A549 (cell line): ENCODE results near the gene OTOS. TPM values are rescaled to one million over a fixed set of nuclear protein-coding genes. Genes with fewer than 3 reads are reported as not detected.

ENCODE experiments used
- ATAC-seq, 2 experiments: fragments of 200-7000 bp in 1 of 2; fragments of >200 bp in 1 of 2; cut with Nextera tagmentation in 1 of 2; cut with Tn5 transposase in 1 of 2; 3 replicates each; pipeline versions ENCODE4 v1.8.0 to v1.9.1; 2018 to 2020; ENCODE audit warnings: mild to moderate bottlenecking in 1 of 2, moderate library complexity in 1 of 2
- CTCF ChIA-PET: fragments of 300-600 bp; sonication (Branson Sonifier 250); formaldehyde crosslinking; extraction: SDS; loops from one replicate; lab custom pipeline; 2021; ENCODE audit warnings: antibody characterized with exemption, inconsistent platforms; lab: Yijun Ruan, JAX
- POLR2A ChIA-PET: fragments of 350-600 bp; formaldehyde crosslinking; extraction: SDS; loops from one replicate; lab custom pipeline; 2021; ENCODE audit warnings: antibody characterized with exemption, inconsistent platforms; lab: Yijun Ruan, JAX
- DNase-seq, 2 experiments: peaks; one replicate each; pipeline versions ENCODE4 v3.0.0 to v3.0.0-alpha.2; 2011 to 2016; ENCODE audit warnings: low read depth in 1 of 2, low spot score in 1 of 2
- FAIRE-seq: peaks from 2 replicates; lab custom pipeline; 2011; peaks lifted over from hg19 to GRCh38; lab: Jason Lieb, UNC
- H3K27ac ChIP-seq, 2 experiments: fragments of >200 bp; sonication (Bioruptor Twin); formaldehyde crosslinking; 3 replicates each; pipeline ENCODE4 v1.5.1; 2016 to 2017
- H3K4me1 ChIP-seq: fragments of >200 bp; sonication (Bioruptor Twin); formaldehyde crosslinking; 3 replicates; pipeline ENCODE4 v1.6.1; 2016
- H3K4me2 ChIP-seq: fragments of >200 bp; sonication (Bioruptor Twin); formaldehyde crosslinking; 3 replicates; pipeline ENCODE4 v1.6.1; 2016
- H3K4me3 ChIP-seq: fragments of >200 bp; sonication (Bioruptor Twin); formaldehyde crosslinking; 3 replicates; pipeline ENCODE4 v1.5.1; 2016
- H3K9me3 ChIP-seq: fragments of >200 bp; sonication (Bioruptor Twin); formaldehyde crosslinking; 3 replicates; pipeline ENCODE4 v1.6.1; 2016
- CBX8 ChIP-seq: fragments of 200-600 bp; sonication (generic); IDR thresholded peaks from 2 replicates; pipeline ENCODE4 v1.6.1; 2016
- CHD2 ChIP-seq: fragments of 150-350 bp; IDR thresholded peaks from 2 replicates; pipeline ENCODE4 v1.6.1; 2014; ENCODE audit warnings: low read length; ENCODE audit not compliant: partially characterized antibody
- CHD4 ChIP-seq: fragments of 200-600 bp; sonication (generic); IDR thresholded peaks from 2 replicates; pipeline ENCODE4 v1.6.1; 2016; ENCODE audit warnings: antibody characterized with exemption, mild to moderate bottlenecking, borderline replicate concordance
- HDAC2 ChIP-seq: fragments of 200-600 bp; sonication (generic); IDR thresholded peaks from 2 replicates; pipeline ENCODE4 v1.6.1; 2016
- HOXB13 ChIP-seq: fragments of 250-450 bp; sonication (Bioruptor Pico); IDR thresholded peaks from 2 replicates; pipeline ENCODE4 v1.5.0; 2020; ENCODE audit warnings: low read depth, mild to moderate bottlenecking, moderate library complexity
- KDM5A ChIP-seq: fragments of 200-600 bp; sonication (generic); IDR thresholded peaks from 2 replicates; pipeline ENCODE4 v1.6.1; 2016; ENCODE audit warnings: antibody characterized with exemption, mild to moderate bottlenecking
- NFE2L2 ChIP-seq: fragments of 150-350 bp; conservative IDR thresholded peaks from 2 replicates; pipeline ENCODE4 v1.6.1; 2014; ENCODE audit warnings: low read length
- PBX3 ChIP-seq: IDR thresholded peaks from 2 replicates; pipeline ENCODE4 v1.6.1; 2012
- RAD21 ChIP-seq, 2 experiments: fragments of >200 bp in 1 of 2; sonication (Bioruptor Twin) in 1 of 2; formaldehyde crosslinking in 1 of 2; IDR thresholded peaks in 1 of 2; conservative IDR thresholded peaks in 1 of 2; 2 replicates in 1 of 2; 3 replicates in 1 of 2; pipeline ENCODE4 v1.6.1; 2012 to 2018; ENCODE audit warnings: inconsistent platforms in 1 of 2
- SMC3 ChIP-seq: fragments of >200 bp; sonication (Bioruptor Twin); formaldehyde crosslinking; IDR thresholded peaks from 3 replicates; pipeline ENCODE4 v1.6.1; 2018; ENCODE audit warnings: inconsistent platforms
- SREBF2 ChIP-seq: fragments of 450-650 bp; IDR thresholded peaks from 2 replicates; pipeline ENCODE4 v1.6.1; 2014; ENCODE audit warnings: mild to moderate bottlenecking, moderate library complexity
- ZC3H11A ChIP-seq: fragments of 450-650 bp; IDR thresholded peaks from 2 replicates; pipeline ENCODE4 v1.6.1; 2014; ENCODE audit warnings: antibody characterized with exemption, mild to moderate bottlenecking
- ZFP36 ChIP-seq: fragments of 450-650 bp; IDR thresholded peaks from 2 replicates; pipeline ENCODE4 v1.6.1; 2014; ENCODE audit warnings: borderline replicate concordance; ENCODE audit not compliant: partially characterized antibody
- ZNF302 ChIP-seq: fragments of 250-450 bp; sonication (Bioruptor Pico); IDR thresholded peaks from 2 replicates; pipeline ENCODE4 v1.9.0; 2021; ENCODE audit warnings: inconsistent platforms, mild to moderate bottlenecking, moderate library complexity
- ZSCAN20 ChIP-seq: fragments of 250-450 bp; sonication (Bioruptor Pico); IDR thresholded peaks from 2 replicates; pipeline ENCODE4 v1.8.0; 2022; ENCODE audit warnings: mild to moderate bottlenecking, moderate library complexity
- WGBS: methylation state at CpG from one replicate; pipeline ENCODE4 v1.1.6; 2017; ENCODE audit errors: missing lambda C conversion rate; 5-methylcytosine and 5-hydroxymethylcytosine counted together
- polyA plus RNA-seq, 4 experiments: library from polyadenylated mRNA; depleted of rRNA in 3 of 4; stranded (reverse); fragments of >200 nt; fragmentation: RNase III in 1 of 4; extraction: RNeasy Plus Mini Kit Qiagen cat#74134 plus additional on column Dnase treatment in 1 of 4; gene quantifications; 2 replicates in 3 of 4; 3 replicates in 1 of 4; pipeline ENCODE4 v1.2.3, GENCODE V29; 2011 to 2017
- TF ChIP-seq, protein P1 (sequence below): fragments of >200 bp; sonication (Bioruptor Twin); formaldehyde crosslinking; IDR thresholded peaks from 2 replicates; pipeline ENCODE4 v1.6.1; 2016
- TF ChIP-seq, protein P2 (sequence below): fragments of >200 bp; sonication (Bioruptor Twin); formaldehyde crosslinking; IDR thresholded peaks from 3 replicates; pipeline ENCODE4 v1.5.1; 2016

Gene OTOS
- polyA plus RNA-seq, 2 of the 4 experiments (the other 2 are of a cell fraction) = not detected

GRCh38 chr2:240144649-240145261 lies 4.3 kb upstream of the OTOS start:
- no peaks in the 10 kb centered on the region for H3K9me3 ChIP-seq
- TF ChIP-seq KDM5A (no peak), PBX3 (no peak), ZFP36 (no peak), SMC3 (no peak), ZSCAN20 (CRISPR knock-in tag) (no peak), ZC3H11A (no peak)
- whole genome bisulfite sequencing = 52% methylated on average over 12 of the region's 20 CpGs
- ChIA-PET POLR2A (no interaction called here), CTCF (interaction anchor here (0.6 to 9.6 kb wide), 32 partner anchors 8 to 1170 kb away, joined by 3 to 176 read pairs (median 4); partner anchors contain the start of gene OR6B3)
- DNase-seq (no peak), ATAC-seq (no peak), FAIRE-seq (no peak)
- no peak overlapping the region for H3K4me3 ChIP-seq
- no peak overlapping the region for H3K27ac ChIP-seq
- H3K4me2 ChIP-seq = no peak overlapping the region
- 0 out of 3 replicates have a peak, but pooled peaks cover 3% of the 10 kb centered on the region for H3K4me1 ChIP-seq

DNA sequence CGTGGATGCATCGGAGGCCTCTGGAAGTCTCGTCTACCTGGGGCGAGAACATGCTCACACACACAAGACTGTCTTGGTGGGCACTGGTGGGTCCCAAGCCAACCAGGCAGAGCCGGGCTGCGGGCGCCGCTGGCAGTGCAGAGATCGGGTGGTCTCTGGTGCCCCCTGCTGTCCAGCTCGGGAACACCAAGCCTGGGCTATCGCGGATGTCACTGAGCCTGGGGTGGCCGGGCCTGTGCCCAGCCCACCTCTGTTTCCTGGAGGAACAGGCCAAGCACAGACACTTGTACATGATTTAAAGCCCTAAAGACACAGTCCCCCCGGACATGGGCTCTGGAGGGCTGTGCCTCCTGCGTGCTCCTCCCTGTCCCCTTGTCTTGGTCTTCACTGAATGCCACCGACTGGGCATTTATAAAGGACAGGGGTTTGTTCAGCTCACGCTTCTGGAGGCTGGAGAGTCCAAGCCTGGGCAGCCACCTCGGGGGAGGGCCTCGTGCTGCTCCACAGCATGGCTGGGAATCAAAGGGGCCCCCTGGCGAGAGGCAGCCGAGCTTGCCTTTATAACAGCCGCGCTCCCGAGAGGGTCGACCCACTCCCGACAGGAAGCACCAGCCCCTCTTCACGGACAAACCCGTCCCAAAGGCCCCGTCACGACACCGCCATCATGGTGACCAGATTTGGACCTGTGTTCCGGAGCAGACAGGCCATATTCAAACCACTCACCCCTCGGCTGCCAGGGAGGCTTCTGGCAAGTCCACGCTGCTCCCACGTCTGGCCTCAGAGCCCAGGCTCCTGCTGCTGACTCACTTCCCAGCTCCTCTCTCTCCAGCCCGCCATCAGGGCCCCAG lies 3.6 kb upstream of the OTOS start:
- FAIRE-seq (no peak), ATAC-seq (peak; percentile 83 to 95), DNase-seq (peak; percentile 39 to 79)
- TF ChIP-seq CBX8 (no peak), RAD21 (conservative IDR thresholded peaks at IDR 0.05 in 1 of 2, IDR thresholded peaks at IDR 0.05 in 1 of 2) (peak; percentile 95 to 97), SMC3 (peak; percentile 88), ZNF302 (no peak), HDAC2 (no peak)
- TF ChIP-seq, protein P1, sequence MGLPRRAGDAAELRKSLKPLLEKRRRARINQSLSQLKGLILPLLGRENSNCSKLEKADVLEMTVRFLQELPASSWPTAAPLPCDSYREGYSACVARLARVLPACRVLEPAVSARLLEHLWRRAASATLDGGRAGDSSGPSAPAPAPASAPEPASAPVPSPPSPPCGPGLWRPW = no peak
- TF ChIP-seq, protein P2, sequence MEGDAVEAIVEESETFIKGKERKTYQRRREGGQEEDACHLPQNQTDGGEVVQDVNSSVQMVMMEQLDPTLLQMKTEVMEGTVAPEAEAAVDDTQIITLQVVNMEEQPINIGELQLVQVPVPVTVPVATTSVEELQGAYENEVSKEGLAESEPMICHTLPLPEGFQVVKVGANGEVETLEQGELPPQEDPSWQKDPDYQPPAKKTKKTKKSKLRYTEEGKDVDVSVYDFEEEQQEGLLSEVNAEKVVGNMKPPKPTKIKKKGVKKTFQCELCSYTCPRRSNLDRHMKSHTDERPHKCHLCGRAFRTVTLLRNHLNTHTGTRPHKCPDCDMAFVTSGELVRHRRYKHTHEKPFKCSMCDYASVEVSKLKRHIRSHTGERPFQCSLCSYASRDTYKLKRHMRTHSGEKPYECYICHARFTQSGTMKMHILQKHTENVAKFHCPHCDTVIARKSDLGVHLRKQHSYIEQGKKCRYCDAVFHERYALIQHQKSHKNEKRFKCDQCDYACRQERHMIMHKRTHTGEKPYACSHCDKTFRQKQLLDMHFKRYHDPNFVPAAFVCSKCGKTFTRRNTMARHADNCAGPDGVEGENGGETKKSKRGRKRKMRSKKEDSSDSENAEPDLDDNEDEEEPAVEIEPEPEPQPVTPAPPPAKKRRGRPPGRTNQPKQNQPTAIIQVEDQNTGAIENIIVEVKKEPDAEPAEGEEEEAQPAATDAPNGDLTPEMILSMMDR = peak; percentile 89
- WGBS = 43% methylated on average over 16 of the region's 36 CpGs
- Histone ChIP-seq H3K4me2 (peak overlapping the region; percentile 25), H3K27ac (no peak overlapping the region), H3K9me3 (no peaks in the 10 kb centered on the region), H3K4me3 (no peak overlapping the region), H3K4me1 (0 out of 3 replicates have a peak, but pooled peaks cover 3% of the 10 kb centered on the region)
- CTCF ChIA-PET = interaction anchor here (0.6 to 9.6 kb wide), 51 partner anchors 9 to 1722 kb away, joined by 3 to 176 read pairs (median 4); partner anchors contain the start of gene OR6B3
- POLR2A ChIA-PET = no interaction called here

- Histone ChIP-seq H3K27ac (no peak overlapping the region), H3K4me1 (0 out of 3 replicates have a peak, but pooled peaks cover 3% of the 10 kb centered on the region), H3K9me3 (no peaks in the 10 kb centered on the region), H3K4me3 (no peak overlapping the region), H3K4me2 (peak overlapping the region; percentile 25)
- POLR2A ChIA-PET = no interaction called here
- TF ChIP-seq CHD4 (no peak), RAD21 (conservative IDR thresholded peaks at IDR 0.05 in 1 of 2, IDR thresholded peaks at IDR 0.05 in 1 of 2) (no peak), NFE2L2 (no peak), HOXB13 (CRISPR knock-in tag) (no peak), CHD2 (no peak), SREBF2 (no peak)
- CTCF ChIA-PET = interaction anchor here (0.6 to 9.6 kb wide), 44 partner anchors 9 to 1735 kb away, joined by 3 to 176 read pairs (median 4); partner anchors contain the start of gene OR6B3
- FAIRE-seq (no peak), ATAC-seq (no peak; a peak in 1 of 6 replicates), DNase-seq (no peak)
- WGBS = 54% methylated on average over 6 of the region's 6 CpGs
Measured at GRCh38 chr2:240143276-240143675, 2.8 kb upstream of the OTOS start.
